SK-N-SH (cell line): ENCODE data around the gene ADCY1. TPM values are rescaled to one million over a fixed set of nuclear protein-coding genes. Genes with fewer than 3 reads are reported as not detected.

ENCODE experiments used
- CTCF ChIA-PET: fragments of 300-600, 350-600 bp; formaldehyde crosslinking; extraction: SDS; loops from one replicate; lab custom pipeline; 2021; lab: Yijun Ruan, JAX
- POLR2A ChIA-PET: fragments of 350-600 bp; sonication (Branson Sonifier 250); formaldehyde crosslinking; extraction: SDS; loops from one replicate; lab custom pipeline; 2020; ENCODE audit warnings: antibody characterized with exemption, inconsistent platforms; lab: Yijun Ruan, JAX
- DNase-seq: peaks from one replicate; pipeline ENCODE4 v3.0.0; 2012
- H2AFZ ChIP-seq: fragments of 200-600 bp; sonication (generic); 2 replicates; pipeline ENCODE4 v1.8.1; 2016; ENCODE audit warnings: antibody characterized with exemption, mild to moderate bottlenecking, low read depth
- H3F3A ChIP-seq: fragments of 200-600 bp; sonication (generic); replicated peaks from 2 replicates; pipeline ENCODE3; 2016; ENCODE audit warnings: antibody characterized with exemption, mild to moderate bottlenecking; ENCODE audit not compliant: insufficient read depth
- H3K27ac ChIP-seq, 2 experiments: fragments of 200-500 bp in 1 of 2; fragments of 200-600 bp in 1 of 2; sonication (Bioruptor generic) in 1 of 2; sonication (generic), shearing (Covaris generic) in 1 of 2; 2 replicates each; pipeline versions ENCODE4 v1.5.1 to v1.6.1; 2014 to 2016; ENCODE audit warnings: low read depth in 2 of 2, inconsistent platforms in 1 of 2, low read length in 1 of 2, mild to moderate bottlenecking in 1 of 2, mixed read lengths in 1 of 2
- H3K27me3 ChIP-seq: fragments of 200-600 bp; sonication (generic), shearing (Covaris generic); 2 replicates; pipeline ENCODE4 v1.6.1; 2016; ENCODE audit warnings: mixed run types; ENCODE audit not compliant: insufficient read depth
- H3K36me3 ChIP-seq, 2 experiments: fragments of 200-500 bp in 1 of 2; fragments of 200-600 bp in 1 of 2; sonication (Bioruptor generic) in 1 of 2; sonication (generic) in 1 of 2; replicated peaks in 1 of 2; 2 replicates each; pipeline versions ENCODE3 to v1.5.1; 2014 to 2016; ENCODE audit warnings: low read length in 1 of 2, mild to moderate bottlenecking in 1 of 2; ENCODE audit not compliant: insufficient read depth in 2 of 2, control insufficient read depth in 1 of 2
- H3K4me1 ChIP-seq, 2 experiments: fragments of 200-500 bp in 1 of 2; fragments of 200-600 bp in 1 of 2; sonication (Bioruptor generic) in 1 of 2; sonication (generic), shearing (Covaris generic) in 1 of 2; 2 replicates each; pipeline versions ENCODE4 v1.5.1 to v1.6.1; 2014 to 2016; ENCODE audit warnings: low read depth in 1 of 2, low read length in 1 of 2, mixed run types in 1 of 2; ENCODE audit not compliant: insufficient read depth in 2 of 2, control insufficient read depth in 1 of 2
- H3K4me2 ChIP-seq: fragments of 200-600 bp; sonication (generic), shearing (Covaris generic); 2 replicates; pipeline ENCODE4 v1.6.1; 2017; ENCODE audit warnings: mixed run types
- H3K4me3 ChIP-seq, 2 experiments: fragments of 200-500 bp in 1 of 2; fragments of 200-600 bp in 1 of 2; sonication (Bioruptor generic) in 1 of 2; sonication (generic), shearing (Covaris generic) in 1 of 2; 2 replicates each; pipeline versions ENCODE4 v1.5.1 to v1.8.1; 2014 to 2016; ENCODE audit warnings: low read depth in 2 of 2, inconsistent platforms in 1 of 2, low read length in 1 of 2, mild to moderate bottlenecking in 1 of 2, mixed read lengths in 1 of 2, moderate library complexity in 1 of 2
- H3K79me2 ChIP-seq: fragments of 200-600 bp; sonication (generic); 2 replicates; pipeline ENCODE4 v1.8.1; 2017; ENCODE audit warnings: mild to moderate bottlenecking; ENCODE audit not compliant: insufficient read depth
- H3K9ac ChIP-seq: fragments of 200-600 bp; sonication (generic); 2 replicates; pipeline ENCODE4 v1.6.1; 2017; ENCODE audit warnings: mixed run types
- H3K9me2 ChIP-seq: fragments of 200-600 bp; sonication (generic); 2 replicates; pipeline ENCODE4 v1.6.1; 2017; ENCODE audit warnings: mixed run types
- H3K9me3 ChIP-seq: fragments of 200-600 bp; sonication (generic); 2 replicates; pipeline ENCODE4 v1.6.1; 2017; ENCODE audit warnings: mixed run types, mild to moderate bottlenecking, moderate library complexity
- H4K20me1 ChIP-seq: fragments of 200-600 bp; sonication (generic); 2 replicates; pipeline ENCODE4 v1.6.1; 2017; ENCODE audit warnings: mild to moderate bottlenecking, mixed run types; ENCODE audit not compliant: insufficient read depth
- CHD2 ChIP-seq: fragments of 150-350 bp; IDR thresholded peaks from 2 replicates; pipeline ENCODE4 v1.6.1; 2018; ENCODE audit warnings: low read length; ENCODE audit not compliant: partially characterized antibody
- ELF1 ChIP-seq: IDR thresholded peaks from 2 replicates; pipeline ENCODE4 v1.4.0; 2012
- EP300 ChIP-seq, 2 experiments: IDR thresholded peaks; 2 replicates each; pipeline versions ENCODE4 v1.4.0 to v1.6.1; 2012; ENCODE audit warnings: borderline replicate concordance in 1 of 2, low read depth in 1 of 2, low read length in 1 of 2
- EZH2phosphoT487 ChIP-seq: fragments of 200-600 bp; sonication (generic); IDR thresholded peaks from 2 replicates; pipeline ENCODE4 v1.6.1; 2017; ENCODE audit warnings: low read depth, mixed run types, mild to moderate bottlenecking, antibody characterized with exemption, moderate library complexity, borderline replicate concordance
- FOSL2 ChIP-seq: IDR thresholded peaks from 2 replicates; pipeline ENCODE4 v1.4.0; 2012; ENCODE audit warnings: low read depth, mild to moderate bottlenecking, moderate library complexity, borderline replicate concordance
- FOXJ3 ChIP-seq: sonication (generic); formaldehyde crosslinking; IDR thresholded peaks from 2 replicates; pipeline ENCODE4 v1.5.1; 2020; ENCODE audit warnings: mild to moderate bottlenecking, missing genetic modification reagents
- FOXM1 ChIP-seq: IDR thresholded peaks from 2 replicates; pipeline ENCODE4 v1.4.0; 2012; ENCODE audit warnings: low read depth, mild to moderate bottlenecking
- GABPA ChIP-seq: IDR thresholded peaks from 2 replicates; pipeline ENCODE4 v1.4.0; 2012; ENCODE audit warnings: low read depth, mild to moderate bottlenecking
- GATA2 ChIP-seq: sonication (generic); formaldehyde crosslinking; IDR thresholded peaks from 2 replicates; pipeline ENCODE4 v1.5.0; 2020; ENCODE audit warnings: mild to moderate bottlenecking, missing genetic modification reagents
- JUND ChIP-seq: IDR thresholded peaks from 2 replicates; pipeline ENCODE4 v1.4.0; 2012
- MXI1 ChIP-seq: IDR thresholded peaks from 2 replicates; pipeline ENCODE4 v1.6.1; 2012; ENCODE audit warnings: mild to moderate bottlenecking, low read depth, low read length, improper control_type of control experiment
- NFIC ChIP-seq: IDR thresholded peaks from 2 replicates; pipeline ENCODE4 v1.4.0; 2012; ENCODE audit warnings: borderline replicate concordance
- POLR2AphosphoS5 ChIP-seq: IDR thresholded peaks from 2 replicates; pipeline ENCODE4 v1.6.1; 2012; ENCODE audit warnings: low read depth, low read length
- RAD21 ChIP-seq: IDR thresholded peaks from 2 replicates; pipeline ENCODE4 v1.6.1; 2012; ENCODE audit warnings: mild to moderate bottlenecking, low read length
- RFX5 ChIP-seq: IDR thresholded peaks from 2 replicates; pipeline ENCODE4 v1.6.1; 2012; ENCODE audit warnings: mild to moderate bottlenecking, improper control_type of control experiment, low read length
- SMC3 ChIP-seq: IDR thresholded peaks from 2 replicates; pipeline ENCODE4 v1.6.1; 2012; ENCODE audit warnings: low read depth, low read length, improper control_type of control experiment
- TAF1 ChIP-seq: IDR thresholded peaks from 2 replicates; pipeline ENCODE4 v1.6.1; 2012; ENCODE audit warnings: low read depth, mild to moderate bottlenecking, low read length, moderate library complexity, borderline replicate concordance
- TEAD4 ChIP-seq: IDR thresholded peaks from 2 replicates; pipeline ENCODE4 v1.4.0; 2012; ENCODE audit warnings: mild to moderate bottlenecking, borderline replicate concordance; ENCODE audit not compliant: insufficient read depth
- YY1 ChIP-seq: IDR thresholded peaks from 2 replicates; pipeline ENCODE4 v1.4.0; 2012; ENCODE audit warnings: low read depth, mild to moderate bottlenecking
- WGBS: methylation state at CpG from one replicate; pipeline ENCODE4 v1.1.6; 2017; ENCODE audit warnings: low lambda C conversion rate; 5-methylcytosine and 5-hydroxymethylcytosine counted together
- polyA plus RNA-seq, 3 experiments: library from polyadenylated mRNA; depleted of rRNA; stranded (reverse); fragments of >200 nt; gene quantifications; 2 replicates each; pipeline ENCODE4 v1.2.3, GENCODE V29; 2012
- TF ChIP-seq, protein P1 (sequence below): IDR thresholded peaks from 2 replicates; pipeline ENCODE4 v1.4.0; 2012; ENCODE audit warnings: low read depth, borderline replicate concordance
- TF ChIP-seq, protein P2 (sequence below): fragments of 200-600 bp; sonication (generic); IDR thresholded peaks from 2 replicates; pipeline ENCODE4 v1.6.1; 2017; ENCODE audit warnings: antibody characterized with exemption, mild to moderate bottlenecking, moderate library complexity
- TF ChIP-seq, protein P3 (sequence below): IDR thresholded peaks from 2 replicates; pipeline ENCODE4; 2012

ADCY1 gene
- polyA plus RNA-seq, 1 of the 3 experiments (the other 2 are of a cell fraction): 0.16 TPM

DNA sequence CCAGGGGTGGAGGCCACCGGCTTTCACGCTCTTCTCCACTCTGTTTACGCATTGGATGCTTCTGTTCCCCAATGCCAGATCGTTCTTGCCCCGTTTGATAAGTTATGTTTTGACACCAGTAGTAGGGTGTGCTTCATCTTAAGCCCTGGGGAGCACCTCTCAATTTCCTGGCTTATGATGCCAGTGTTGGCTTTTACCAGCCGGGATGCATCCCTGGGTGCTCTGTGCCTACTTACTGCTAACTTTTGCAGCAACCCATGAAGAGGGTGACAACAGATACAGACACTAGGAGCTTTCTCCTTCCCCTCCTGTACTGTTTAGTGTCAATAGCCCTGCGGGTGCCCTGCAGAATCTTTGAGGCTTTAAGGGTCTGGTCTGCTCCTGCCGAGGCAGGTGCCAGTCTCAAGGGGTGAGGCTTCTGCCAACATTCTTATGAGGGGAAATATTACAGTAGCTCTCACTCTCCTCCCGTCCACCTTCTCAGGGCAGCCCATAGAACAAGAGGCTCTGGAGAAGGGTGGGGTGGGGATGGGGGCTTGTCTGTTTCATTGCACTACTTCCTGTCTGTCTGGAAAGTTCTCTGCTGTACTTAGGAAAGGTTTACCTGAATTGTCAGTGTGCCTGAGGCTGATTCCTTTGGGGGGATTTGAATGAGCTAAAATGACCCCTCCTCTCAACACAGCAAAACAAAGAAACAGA, 23.3 kb downstream of the ADCY1 start:
- no peak overlapping the region for H3K27ac ChIP-seq
- WGBS: 39% methylated on average over 9 of the region's 9 CpGs
- H3K27me3 ChIP-seq: no peaks in the 10 kb centered on the region
- ChIA-PET CTCF (no interaction called here), POLR2A (no interaction called here)
- TF ChIP-seq MXI1 (no peak), POLR2AphosphoS5 (no peak), TEAD4 (no peak), JUND (no peak), TAF1 (no peak), FOXM1 (no peak), EP300 (IDR thresholded peaks at IDR 0.05; ENCODE audit: borderline replicate concordance in 1 of 2, low read depth in 1 of 2, low read length in 1 of 2) (no peak), GATA2 (no peak), GABPA (no peak), YY1 (no peak), FOXJ3 (CRISPR knock-in tag) (no peak), EZH2phosphoT487 (no peak)
- TF ChIP-seq, protein P1, sequence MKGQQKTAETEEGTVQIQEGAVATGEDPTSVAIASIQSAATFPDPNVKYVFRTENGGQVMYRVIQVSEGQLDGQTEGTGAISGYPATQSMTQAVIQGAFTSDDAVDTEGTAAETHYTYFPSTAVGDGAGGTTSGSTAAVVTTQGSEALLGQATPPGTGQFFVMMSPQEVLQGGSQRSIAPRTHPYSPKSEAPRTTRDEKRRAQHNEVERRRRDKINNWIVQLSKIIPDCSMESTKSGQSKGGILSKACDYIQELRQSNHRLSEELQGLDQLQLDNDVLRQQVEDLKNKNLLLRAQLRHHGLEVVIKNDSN: no peak
- H3K79me2 ChIP-seq: no peaks in the 10 kb centered on the region
- H2AFZ ChIP-seq: no peak overlapping the region
- H3F3A ChIP-seq: no peaks in the 10 kb centered on the region
- DNase-seq: no peak
- no peaks in the 10 kb centered on the region for H3K9me2 ChIP-seq
- no peaks in the 10 kb centered on the region for H3K9me3 ChIP-seq
- no peak overlapping the region for H3K4me2 ChIP-seq
- H4K20me1 ChIP-seq: no peaks in the 10 kb centered on the region
- H3K36me3 ChIP-seq: no peaks in the 10 kb centered on the region
- no peak overlapping the region for H3K9ac ChIP-seq
- H3K4me3 ChIP-seq: no peak overlapping the region
- peaks cover 0 to 74% of the 10 kb centered on the region in 2 experiments; a peak in 2 of 4 replicates for H3K4me1 ChIP-seq

DNA sequence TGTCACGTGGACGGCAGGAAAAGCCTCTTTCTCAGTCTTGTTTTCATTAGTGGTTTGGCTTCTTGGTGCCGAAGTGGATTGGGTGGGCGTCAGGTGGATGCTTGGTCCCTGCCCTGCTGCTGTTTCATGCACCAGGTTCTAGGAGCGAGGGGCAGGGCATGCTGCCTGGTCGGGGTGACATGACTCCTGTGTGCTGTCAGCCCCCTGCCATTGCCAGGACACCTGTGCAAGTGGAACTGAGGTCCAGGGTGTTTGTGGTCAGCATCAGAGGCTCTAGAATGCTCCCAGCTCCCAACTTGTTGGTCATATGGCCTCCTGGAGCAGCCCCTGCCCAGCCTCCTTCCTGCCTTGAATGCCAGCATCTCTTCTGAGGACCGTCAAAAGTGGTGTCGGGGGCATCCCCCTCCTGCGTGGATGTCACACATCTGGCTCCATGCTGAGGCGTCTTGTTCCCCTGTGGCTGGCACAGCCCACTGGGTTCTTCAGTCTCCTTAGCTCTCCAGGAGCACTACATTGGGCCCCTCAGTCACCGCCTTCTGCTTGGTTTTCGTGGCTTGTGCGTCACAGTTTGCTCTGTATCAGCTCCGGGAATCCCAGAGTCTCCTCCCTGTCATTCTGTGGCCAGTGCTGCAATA, 24.8 kb downstream of the ADCY1 start:
- POLR2A ChIA-PET: no interaction called here
- Histone ChIP-seq H3K9me3 (no peaks in the 10 kb centered on the region), H3K27ac (no peak overlapping the region), H3F3A (no peaks in the 10 kb centered on the region), H2AFZ (no peak overlapping the region), H3K9ac (no peak overlapping the region), H4K20me1 (no peaks in the 10 kb centered on the region), H3K9me2 (no peaks in the 10 kb centered on the region), H3K36me3 (peaks cover 0 to 1% of the 10 kb centered on the region in 2 experiments), H3K79me2 (no peaks in the 10 kb centered on the region), H3K4me1 (peaks cover 0 to 58% of the 10 kb centered on the region in 2 experiments; a peak in 2 of 4 replicates), H3K4me3 (no peak overlapping the region), H3K27me3 (no peaks in the 10 kb centered on the region), H3K4me2 (no peak overlapping the region)
- WGBS: 51% methylated on average over 12 of the region's 14 CpGs
- no peak for DNase-seq
- CTCF ChIA-PET: interaction anchor here (1.2 to 1.6 kb wide), 2 partner anchors 9 to 22 kb away, joined by 3 to 9 read pairs; no protein-coding TSS in a partner anchor
- TF ChIP-seq, protein P2, sequence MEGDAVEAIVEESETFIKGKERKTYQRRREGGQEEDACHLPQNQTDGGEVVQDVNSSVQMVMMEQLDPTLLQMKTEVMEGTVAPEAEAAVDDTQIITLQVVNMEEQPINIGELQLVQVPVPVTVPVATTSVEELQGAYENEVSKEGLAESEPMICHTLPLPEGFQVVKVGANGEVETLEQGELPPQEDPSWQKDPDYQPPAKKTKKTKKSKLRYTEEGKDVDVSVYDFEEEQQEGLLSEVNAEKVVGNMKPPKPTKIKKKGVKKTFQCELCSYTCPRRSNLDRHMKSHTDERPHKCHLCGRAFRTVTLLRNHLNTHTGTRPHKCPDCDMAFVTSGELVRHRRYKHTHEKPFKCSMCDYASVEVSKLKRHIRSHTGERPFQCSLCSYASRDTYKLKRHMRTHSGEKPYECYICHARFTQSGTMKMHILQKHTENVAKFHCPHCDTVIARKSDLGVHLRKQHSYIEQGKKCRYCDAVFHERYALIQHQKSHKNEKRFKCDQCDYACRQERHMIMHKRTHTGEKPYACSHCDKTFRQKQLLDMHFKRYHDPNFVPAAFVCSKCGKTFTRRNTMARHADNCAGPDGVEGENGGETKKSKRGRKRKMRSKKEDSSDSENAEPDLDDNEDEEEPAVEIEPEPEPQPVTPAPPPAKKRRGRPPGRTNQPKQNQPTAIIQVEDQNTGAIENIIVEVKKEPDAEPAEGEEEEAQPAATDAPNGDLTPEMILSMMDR: no peak
- TF ChIP-seq POLR2AphosphoS5 (no peak), EP300 (IDR thresholded peaks at IDR 0.05; ENCODE audit: borderline replicate concordance in 1 of 2, low read depth in 1 of 2, low read length in 1 of 2) (no peak), GABPA (no peak), RAD21 (no peak), RFX5 (no peak), ELF1 (no peak), MXI1 (no peak), CHD2 (no peak), SMC3 (no peak), NFIC (no peak), TEAD4 (no peak), EZH2phosphoT487 (no peak), FOSL2 (no peak)
- TF ChIP-seq, protein P3, sequence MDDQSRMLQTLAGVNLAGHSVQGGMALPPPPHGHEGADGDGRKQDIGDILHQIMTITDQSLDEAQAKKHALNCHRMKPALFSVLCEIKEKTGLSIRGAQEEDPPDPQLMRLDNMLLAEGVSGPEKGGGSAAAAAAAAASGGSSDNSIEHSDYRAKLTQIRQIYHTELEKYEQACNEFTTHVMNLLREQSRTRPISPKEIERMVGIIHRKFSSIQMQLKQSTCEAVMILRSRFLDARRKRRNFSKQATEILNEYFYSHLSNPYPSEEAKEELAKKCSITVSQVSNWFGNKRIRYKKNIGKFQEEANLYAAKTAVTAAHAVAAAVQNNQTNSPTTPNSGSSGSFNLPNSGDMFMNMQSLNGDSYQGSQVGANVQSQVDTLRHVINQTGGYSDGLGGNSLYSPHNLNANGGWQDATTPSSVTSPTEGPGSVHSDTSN: no peak
